Stimulated activated CD8-positive, alpha-beta memory T cell treated with anti-CD3 and anti-CD28 coated beads, Interleukin-15, amount 100 ng/mL, for 48 hours (primary cell): ENCODE results near the gene MEP1A.
A peak's percentile ranks its signal among the peaks of the same experiment; 100 is the strongest.
"Not testable (repeated sequence)": the region's sequence is repeated elsewhere in the genome, so short reads cannot be mapped to it uniquely, and the experiment has no call there.

Experiments used
- DNase-seq, 2 donors: peaks; one replicate each; pipeline ENCODE4 v3.0.0-alpha.2; 2020; ENCODE audit warnings: low read depth in 2 of 2

Gene MEP1A

DNA sequence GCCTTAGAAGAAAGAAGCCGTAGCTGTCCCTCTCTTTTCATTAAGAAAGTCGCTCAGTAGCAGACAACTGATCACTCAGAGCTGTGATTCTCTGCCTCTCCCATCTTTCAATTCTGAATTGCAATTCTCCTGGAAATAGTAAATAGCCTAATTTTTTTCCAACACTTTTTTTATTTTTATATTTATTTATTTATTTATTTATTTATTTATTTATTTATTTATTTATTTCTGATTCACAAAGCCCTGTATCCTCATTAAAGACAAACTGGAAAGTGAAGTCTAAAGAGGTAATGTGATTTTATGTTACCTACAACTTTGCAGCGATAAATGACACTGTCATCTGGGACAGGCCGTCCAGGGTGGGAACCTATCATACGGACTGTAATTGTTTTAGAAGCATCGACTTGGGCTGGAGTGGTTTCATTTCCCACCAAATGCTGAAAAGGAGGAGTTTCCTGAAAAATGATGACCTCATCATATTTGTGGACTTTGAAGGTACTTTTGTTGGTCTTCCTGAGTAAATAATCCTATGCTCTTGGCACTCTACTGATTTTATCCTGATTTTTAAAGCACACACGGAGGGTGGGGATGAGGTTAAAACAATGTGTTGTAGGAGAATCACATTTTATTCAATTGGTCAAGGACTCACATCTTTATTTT is 41.2 kb downstream of the MEP1A start:
- not testable (repeated sequence) for DNase-seq

DNA sequence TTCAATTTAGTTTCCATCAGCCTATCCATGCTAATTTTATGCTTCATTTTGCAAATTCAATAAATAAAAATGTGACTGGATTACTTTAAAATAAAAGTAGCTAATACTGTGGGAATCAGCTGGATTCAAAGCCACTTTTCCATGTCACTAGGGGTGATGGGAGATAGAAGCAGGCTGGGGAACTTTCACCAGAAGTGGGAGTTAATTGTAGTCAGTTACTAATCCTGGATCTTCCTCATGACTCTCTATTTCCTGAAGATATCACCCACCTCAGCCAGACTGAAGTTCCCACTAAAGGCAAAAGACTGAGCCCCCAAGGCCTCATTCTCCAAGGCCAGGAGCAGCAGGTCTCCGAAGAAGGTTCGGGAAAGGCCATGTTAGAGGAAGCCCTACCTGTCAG is 41.8 kb downstream of the MEP1A start:
- not testable (repeated sequence) for DNase-seq

DNA sequence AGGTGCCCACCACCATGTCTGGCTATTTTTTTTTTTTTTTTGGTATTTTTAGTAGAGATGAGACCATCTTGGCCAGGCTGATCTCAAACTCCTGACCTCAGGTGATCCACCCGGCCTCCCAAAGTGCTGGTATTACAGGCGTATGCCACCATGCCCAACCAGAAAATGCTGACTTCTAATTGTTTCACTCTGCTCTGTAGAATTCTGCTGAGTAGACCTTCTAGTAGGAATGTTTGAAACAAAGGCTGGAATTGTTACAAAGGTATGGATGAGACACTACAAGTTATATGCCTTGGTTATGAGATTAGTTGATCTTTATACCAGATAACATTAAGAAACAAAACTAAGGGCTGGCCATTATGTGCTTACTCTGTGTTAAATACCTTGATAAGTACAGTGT is 44.8 kb downstream of the MEP1A start:
- no peak for DNase-seq

- DNase-seq, result not testable (repeated sequence)
Measured at GRCh38 chr6:46842252-46842846, 49.2 kb downstream of the MEP1A start.

DNA sequence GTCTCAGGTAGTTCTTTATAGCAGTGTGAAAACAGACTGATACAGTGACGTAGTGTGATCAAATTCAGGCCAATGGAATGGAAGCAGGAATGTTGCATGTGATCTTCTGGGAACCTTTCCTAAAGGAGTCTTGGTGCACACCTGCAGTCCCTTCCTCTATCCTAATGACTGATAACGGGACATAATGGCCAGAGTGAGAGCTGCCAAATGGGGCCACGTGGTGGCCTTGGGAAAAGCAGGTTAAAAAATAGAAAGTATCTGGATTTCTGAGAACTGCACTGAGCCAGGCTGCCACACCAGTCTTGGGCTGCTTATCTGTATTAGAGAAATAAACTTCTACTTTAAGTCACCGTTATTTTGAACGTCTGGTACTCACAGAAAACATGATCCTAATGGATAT is 51.9 kb downstream of the MEP1A start:
- no peak for DNase-seq

DNA sequence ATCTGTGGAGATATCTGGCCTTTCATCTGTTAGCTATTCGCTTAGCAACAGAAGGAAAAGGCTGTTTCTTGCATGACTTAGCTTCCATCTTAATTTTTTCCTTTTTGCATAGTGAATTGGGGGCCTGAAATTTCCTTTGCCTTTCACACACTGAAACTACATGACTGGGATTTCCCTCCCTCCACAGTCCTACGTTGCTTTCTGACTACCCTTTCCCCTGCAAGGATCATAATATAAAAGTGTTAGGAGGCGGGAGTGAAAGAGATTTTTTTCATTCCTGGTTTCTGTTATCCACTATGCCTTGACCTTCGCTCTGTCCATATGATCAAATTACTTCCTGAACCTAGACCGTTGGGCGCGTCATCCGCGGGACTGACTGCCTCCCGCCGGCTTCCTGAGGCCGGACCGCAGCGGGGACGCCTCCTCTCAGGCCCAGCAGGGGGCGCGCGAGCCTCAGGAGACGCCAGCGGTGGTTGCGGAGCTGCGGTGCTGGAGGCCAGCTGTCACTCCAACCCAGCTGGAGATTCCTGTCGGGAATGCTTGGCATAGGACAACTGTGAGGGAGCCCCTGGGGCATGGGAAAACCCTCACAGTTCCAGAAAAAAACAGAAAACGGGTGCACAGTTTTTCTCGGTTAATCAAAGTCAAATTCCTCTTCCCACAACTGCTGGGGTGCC is 55.6 kb downstream of the MEP1A start:
- DNase-seq, result peak; percentile 40 to 49

- DNase-seq, result no peak
Measured at GRCh38 chr6:46849361-46849690, 56.1 kb downstream of the MEP1A start.

GRCh38 chr6:46850792-46851191 is 57.6 kb downstream of the MEP1A start:
- no peak for DNase-seq

- DNase-seq, result not testable (repeated sequence)
Measured at GRCh38 chr6:46851576-46851975, 58.4 kb downstream of the MEP1A start.

- DNase-seq, result not testable (repeated sequence)
Measured at GRCh38 chr6:46855966-46856365, 62.8 kb downstream of the MEP1A start.

- no peak for DNase-seq
Measured at GRCh38 chr6:46862381-46862780, 69.2 kb downstream of the MEP1A start.

- DNase-seq, result no peak
Measured at GRCh38 chr6:46863791-46864190, 70.6 kb downstream of the MEP1A start.

DNA sequence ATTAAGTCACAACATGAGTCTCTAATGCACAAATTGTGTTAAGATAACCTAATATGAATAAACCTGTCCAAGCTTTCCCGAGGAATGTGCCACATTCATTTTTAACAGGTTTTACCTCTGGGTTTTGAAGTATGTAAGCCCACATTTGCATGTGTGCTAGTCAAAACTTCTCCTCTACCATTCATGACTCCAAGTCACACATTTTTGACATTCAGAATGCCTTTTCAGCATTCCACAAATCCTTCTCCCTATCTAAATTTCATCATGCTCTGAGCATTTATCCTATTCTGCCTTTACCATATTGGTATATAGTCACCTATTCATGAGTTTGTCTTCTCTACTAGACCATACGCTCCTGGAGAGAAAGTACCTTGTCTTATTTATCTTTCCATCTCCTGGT is 72.0 kb downstream of the MEP1A start:
- DNase-seq, result no peak

DNA sequence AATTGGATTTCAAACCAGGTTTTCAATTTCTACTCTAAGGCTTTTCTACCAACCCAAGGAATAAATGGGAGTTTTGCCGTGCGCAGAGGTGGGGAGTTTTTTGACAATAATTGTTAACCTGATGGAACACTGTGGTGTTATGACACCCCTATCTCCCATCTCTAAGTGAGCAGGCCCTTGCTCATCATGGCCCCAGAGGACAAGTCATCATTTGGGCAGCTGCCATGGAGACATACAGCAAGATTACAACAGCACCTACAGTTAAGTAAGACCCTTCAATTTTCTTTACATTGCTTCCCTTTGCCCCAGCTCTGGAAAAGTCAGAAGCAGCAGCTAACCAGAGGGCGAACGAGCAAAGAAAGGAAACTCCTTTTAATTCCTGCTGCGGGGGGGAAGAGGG is 74.2 kb downstream of the MEP1A start:
- DNase-seq, result no peak

DNA sequence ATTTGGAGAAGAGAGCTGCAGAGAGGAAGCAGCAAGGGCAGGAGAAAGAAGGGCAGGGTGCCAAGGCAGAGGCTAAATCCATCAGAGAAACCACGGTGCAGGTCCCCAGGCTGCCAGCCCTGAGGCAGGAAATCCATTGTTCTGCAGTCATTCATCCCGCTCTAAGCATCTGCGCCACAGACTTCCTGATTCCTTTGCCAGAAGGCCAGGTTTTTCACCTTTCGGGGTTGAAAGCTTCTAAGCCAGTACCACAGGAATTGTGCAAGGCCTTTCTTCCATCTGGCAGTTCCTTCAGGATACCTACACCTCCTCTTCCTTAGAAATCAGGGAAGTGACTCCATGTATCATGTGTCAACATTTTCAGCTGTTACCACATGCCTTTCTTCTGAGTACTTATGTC is 82.9 kb downstream of the MEP1A start:
- DNase-seq, result no peak

DNA sequence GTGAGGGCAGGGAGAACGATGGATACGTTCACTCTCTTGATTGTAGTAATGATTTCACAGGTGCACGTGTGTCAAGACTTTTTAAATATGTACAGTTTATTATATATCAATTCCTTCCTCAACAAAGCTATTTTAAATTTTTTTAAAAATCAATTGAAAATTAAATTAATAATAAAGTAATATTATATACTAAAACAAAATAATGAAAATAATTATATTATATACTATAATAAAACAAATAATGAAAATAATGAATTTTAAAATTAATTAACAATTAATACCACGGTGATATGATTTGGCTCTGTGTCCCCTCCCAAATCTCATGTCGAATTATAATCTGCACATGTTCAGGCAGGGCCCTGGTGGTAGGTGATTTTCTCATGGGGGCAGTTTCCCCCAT is 85.8 kb downstream of the MEP1A start:
- DNase-seq, result no peak

DNA sequence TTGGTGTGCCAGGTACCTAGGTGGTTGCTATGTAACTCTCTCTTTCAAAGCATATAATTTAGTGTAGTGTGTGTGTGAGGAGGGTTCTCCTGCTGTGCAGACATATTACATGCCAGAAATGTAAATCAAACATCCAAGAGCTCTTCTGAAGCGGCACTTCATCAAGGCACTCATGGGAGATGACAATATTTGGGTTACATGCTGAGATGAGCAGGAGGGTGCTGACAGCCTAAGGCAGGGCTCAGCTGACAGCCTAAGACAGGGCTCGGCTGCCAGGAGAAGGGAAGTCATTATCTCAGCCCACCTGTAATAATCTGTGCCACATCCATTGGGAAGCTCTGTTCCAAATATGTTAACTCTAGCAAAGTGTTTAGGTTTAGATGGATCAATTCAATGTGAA is 89.5 kb downstream of the MEP1A start:
- no peak for DNase-seq

- no peak for DNase-seq
Measured at GRCh38 chr6:46888031-46888430, 94.8 kb downstream of the MEP1A start.

- DNase-seq, result no peak
Measured at GRCh38 chr6:46888578-46888977, 95.4 kb downstream of the MEP1A start.
